Stimulated activated CD8-positive, alpha-beta memory T cell treated with anti-CD3 and anti-CD28 coated beads, Interleukin-12 subunit alpha, Interleukin-12 subunit beta, amount 100 ng/mL, for 24 hours (primary cell): ENCODE data around the gene ZNF597.

Source experiments
- DNase-seq: peaks from one replicate; pipeline ENCODE4 v3.0.0-alpha.2; 2020; ENCODE audit errors: extremely low read depth

Gene ZNF597

GRCh38 chr16:3454631-3455147 is 11.4 kb upstream of the ZNF597 start:
- DNase-seq: no peak

- DNase-seq: no peak
These were observed 10.8 kb upstream of the ZNF597 start for GRCh38 chr16:3454093-3454492.

DNA sequence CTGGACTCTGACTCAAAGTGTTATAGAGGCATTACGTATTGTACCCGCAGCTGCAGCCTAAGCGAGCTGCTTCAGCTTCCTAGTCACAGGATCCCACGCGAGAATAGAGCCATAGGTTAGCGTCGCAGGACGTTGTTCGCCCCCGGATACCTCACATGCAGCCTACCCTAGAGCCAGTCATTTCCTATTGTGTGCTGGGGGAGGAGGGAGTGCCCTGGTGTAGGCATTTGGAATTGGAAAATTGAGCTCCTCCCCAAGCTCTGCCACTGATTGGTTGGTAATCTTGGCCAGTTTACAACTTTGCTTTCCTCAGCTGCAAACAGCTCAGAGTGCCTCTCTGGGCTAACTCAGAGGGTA is 706 bp upstream of the ZNF597 start:
- no peak for DNase-seq

DNA sequence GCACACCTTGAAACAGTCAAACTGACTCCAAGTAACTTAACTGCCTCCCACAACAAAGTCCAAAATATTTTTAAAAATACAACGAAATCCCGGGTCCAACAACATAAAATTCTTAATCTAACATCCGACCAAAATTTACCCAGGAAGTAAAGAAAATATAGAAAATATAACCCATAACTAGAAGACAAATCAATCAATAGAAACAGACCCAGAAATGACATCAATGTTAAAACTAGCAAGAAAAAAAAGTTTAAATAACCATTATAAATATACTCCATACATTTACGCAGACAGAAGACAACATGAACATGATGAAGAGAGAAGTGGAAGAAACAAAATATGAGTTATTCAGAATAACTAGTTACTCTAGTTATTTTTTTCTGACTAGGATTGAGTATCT is 3.7 kb downstream of the ZNF597 start:
- DNase-seq: no peak

- DNase-seq: no peak
These were observed 8.9 kb downstream of the ZNF597 start for GRCh38 chr16:3434373-3434772.

GRCh38 chr16:3431779-3432219 is 11.5 kb downstream of the ZNF597 start:
- peak; percentile 41 for DNase-seq

GRCh38 chr16:3413730-3414379 is 29.4 kb downstream of the ZNF597 start:
- DNase-seq: no peak

DNA sequence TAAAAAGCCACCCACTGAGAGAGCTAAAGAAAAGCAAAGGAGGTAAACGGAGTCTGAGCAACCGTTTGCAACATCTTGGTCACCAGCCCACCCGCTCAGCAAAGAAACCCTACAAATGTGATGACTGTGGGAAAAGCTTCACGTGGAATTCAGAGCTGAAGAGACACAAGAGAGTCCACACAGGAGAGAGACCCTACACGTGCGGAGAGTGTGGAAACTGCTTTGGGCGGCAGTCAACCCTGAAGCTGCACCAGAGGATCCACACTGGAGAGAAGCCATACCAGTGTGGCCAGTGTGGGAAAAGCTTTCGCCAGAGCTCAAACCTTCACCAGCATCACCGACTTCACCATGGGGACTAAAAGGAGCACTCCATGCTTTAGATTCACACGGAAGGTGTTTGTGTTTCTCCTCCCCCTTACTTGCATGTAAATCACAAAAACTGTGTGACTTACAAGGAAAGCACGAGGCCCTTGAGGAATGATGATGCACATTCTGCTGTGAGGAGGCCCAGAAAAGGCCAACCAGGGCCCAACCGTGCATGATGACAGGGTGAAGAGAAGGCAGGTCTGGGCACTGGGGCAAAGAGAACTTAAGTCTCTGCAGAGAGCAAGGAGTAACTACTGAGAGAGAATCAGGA is 34.6 kb downstream of the ZNF597 start:
- no peak for DNase-seq

DNA sequence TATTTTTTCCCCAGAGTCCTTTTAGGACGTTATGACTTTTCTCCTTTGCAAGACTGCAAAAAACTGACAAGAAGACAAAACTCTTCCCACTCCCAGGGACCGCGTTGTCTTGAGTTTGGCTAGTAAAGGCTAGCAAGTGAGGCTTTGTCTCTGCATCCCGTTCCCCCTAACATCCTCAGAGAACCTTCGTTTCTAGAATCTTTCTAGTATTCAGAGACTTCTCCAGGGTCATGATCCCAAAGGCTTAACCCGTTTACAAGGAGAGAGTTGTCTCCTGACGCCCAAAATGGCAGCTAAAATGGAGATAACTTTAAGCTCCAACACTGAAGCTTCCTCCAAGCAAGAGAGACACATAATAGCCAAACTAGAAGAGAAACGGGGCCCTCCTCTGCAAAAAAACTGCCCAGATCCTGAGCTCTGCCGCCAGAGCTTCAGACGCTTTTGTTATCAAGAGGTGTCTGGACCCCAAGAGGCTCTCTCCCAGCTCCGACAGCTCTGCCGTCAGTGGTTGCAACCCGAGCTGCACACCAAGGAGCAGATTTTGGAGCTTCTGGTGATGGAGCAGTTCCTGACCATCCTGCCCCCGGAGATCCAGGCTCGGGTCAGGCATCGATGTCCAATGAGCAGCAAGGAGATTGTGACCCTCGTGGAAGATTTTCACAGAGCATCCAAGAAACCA is 41.4 kb downstream of the ZNF597 start:
- DNase-seq: no peak

- DNase-seq: peak; percentile 95
These were observed 42.3 kb downstream of the ZNF597 start, which contains the start of the genes ZNF174 and ZSCAN32 for GRCh38 chr16:3400779-3401688. Gene ZNF174, plus strand, starts transcription at chr16:3401215. Its CDS starts 790 bp downstream, at chr16:3402005. Gene ZSCAN32, minus strand, starts transcription at chr16:3401004. Its CDS starts 3,447 bp downstream, at chr16:3397557.

GRCh38 chr16:3400446-3400778 is 42.9 kb downstream of the ZNF597 start:
- DNase-seq: peak; percentile 3

DNA sequence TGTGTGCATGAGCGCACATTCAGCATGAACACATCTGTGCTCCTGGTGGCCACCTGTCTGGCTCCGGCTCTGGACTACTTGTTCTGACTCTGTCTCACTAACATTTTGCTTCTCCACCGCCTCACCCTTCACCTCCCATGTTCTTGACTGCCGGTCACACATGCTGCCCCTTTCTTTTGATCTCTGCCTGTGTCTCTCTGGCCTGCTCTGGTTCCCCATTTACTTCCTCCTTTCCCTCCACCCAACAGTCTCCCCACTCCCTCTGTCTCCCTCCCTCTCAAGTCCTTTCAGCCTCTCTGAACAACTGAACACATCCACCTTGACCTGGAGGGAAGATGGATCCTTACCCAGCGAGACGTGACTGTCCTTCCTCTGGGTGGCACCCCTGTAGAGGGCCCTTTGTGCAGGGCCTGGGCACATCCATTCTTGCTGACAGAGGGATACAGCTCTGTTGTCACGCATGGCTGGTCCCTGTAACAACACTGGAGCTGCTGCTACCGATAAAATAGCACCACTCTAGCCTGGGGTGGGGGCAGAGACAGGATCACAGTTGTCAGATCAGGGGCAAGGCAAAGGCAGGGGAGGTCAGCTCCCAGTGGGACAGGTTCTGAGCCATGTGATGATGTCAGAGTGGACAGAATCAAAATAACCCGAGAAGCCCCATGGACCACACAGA is 53.5 kb downstream of the ZNF597 start:
- DNase-seq: no peak

GRCh38 chr16:3388325-3388724 is 55.0 kb downstream of the ZNF597 start:
- DNase-seq: no peak

GRCh38 chr16:3383045-3383448 is 60.3 kb downstream of the ZNF597 start:
- DNase-seq: no peak
